Sigmoid colon (tissue), 4 donors: ENCODE data around the gene TPSB2.

Experiments used
- EP300 ChIP-seq, 4 donors: sonication (generic); formaldehyde crosslinking; IDR thresholded peaks; one replicate each; pipeline ENCODE4 v1.6.1; 2017; ENCODE audit warnings: antibody characterized with exemption in 4 of 4
- POLR2A ChIP-seq, 2 donors: fragments of 450-650 bp; IDR thresholded peaks; one replicate each; pipeline ENCODE4 v1.6.1; 2016; ENCODE audit warnings: antibody characterized with exemption in 2 of 2, mild to moderate bottlenecking in 2 of 2, moderate library complexity in 2 of 2
- POLR2AphosphoS5 ChIP-seq, 4 donors: sonication (generic); formaldehyde crosslinking; IDR thresholded peaks; one replicate each; pipeline ENCODE4 v1.6.1; 2017; ENCODE audit warnings: antibody characterized with exemption in 4 of 4
- TF ChIP-seq, protein P1 (sequence below), 4 experiments: fragments of 450-650 bp in 3 of 4; fragments of 200-600 bp in 1 of 4; IDR thresholded peaks; one replicate each; pipeline ENCODE4 v1.5.1; 2016 to 2019; ENCODE audit warnings: antibody characterized with exemption in 4 of 4, mild to moderate bottlenecking in 3 of 4, moderate library complexity in 2 of 4

DNA sequence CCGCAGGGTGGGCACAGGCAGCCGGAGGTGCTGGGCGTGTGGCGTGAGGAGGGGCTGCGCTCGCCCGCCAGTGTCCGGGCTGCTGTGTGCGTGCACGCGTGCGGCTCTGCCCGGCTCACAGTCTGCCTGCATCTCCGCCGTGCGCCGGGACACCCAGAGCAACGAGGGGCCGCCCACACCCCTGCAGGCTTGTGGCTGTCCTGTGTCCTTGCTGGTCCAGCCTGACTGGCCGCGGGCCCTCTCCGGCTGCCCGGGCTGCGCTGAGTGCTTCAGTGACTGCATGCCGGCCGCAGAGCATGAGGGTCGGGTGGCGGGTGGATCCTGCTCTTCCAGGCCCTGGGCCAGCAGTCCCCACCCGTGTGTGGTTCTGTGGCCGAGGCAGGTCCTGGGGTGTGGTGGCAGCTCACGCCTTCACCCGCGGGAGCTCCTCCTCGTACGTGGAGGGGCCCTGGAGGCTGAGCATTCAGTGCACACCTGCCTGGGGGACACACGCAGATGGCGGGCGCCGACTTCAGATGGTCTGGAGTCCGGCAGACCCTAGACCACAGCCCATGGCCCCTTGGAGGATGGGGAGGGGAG lies 17.3 kb downstream of the TPSB2 start:
- TF ChIP-seq, protein P1, sequence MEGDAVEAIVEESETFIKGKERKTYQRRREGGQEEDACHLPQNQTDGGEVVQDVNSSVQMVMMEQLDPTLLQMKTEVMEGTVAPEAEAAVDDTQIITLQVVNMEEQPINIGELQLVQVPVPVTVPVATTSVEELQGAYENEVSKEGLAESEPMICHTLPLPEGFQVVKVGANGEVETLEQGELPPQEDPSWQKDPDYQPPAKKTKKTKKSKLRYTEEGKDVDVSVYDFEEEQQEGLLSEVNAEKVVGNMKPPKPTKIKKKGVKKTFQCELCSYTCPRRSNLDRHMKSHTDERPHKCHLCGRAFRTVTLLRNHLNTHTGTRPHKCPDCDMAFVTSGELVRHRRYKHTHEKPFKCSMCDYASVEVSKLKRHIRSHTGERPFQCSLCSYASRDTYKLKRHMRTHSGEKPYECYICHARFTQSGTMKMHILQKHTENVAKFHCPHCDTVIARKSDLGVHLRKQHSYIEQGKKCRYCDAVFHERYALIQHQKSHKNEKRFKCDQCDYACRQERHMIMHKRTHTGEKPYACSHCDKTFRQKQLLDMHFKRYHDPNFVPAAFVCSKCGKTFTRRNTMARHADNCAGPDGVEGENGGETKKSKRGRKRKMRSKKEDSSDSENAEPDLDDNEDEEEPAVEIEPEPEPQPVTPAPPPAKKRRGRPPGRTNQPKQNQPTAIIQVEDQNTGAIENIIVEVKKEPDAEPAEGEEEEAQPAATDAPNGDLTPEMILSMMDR (IDR thresholded peaks at IDR 0.05): no peak
- TF ChIP-seq POLR2A (IDR thresholded peaks at IDR 0.05) (no peak), POLR2AphosphoS5 (IDR thresholded peaks at IDR 0.05) (no peak), EP300 (IDR thresholded peaks at IDR 0.05) (no peak)
